Germinal center (tissue), 1 donor: ENCODE measurements around the gene DPEP3.
A peak's percentile ranks its signal among the peaks of the same experiment; 100 is the strongest.
"Not testable (repeated sequence)": the region's sequence is repeated elsewhere in the genome, so short reads cannot be mapped to it uniquely, and the experiment has no call there.

Source experiments
- DNase-seq: peaks from one replicate; pipeline ENCODE4 v3.0.0; 2012; ENCODE audit warnings: mixed read lengths, low spot score

Gene DPEP3

GRCh38 chr16:67979955-67980678, at the start of gene DPEP3:
DPEP3 (minus strand) TSS chr16:67980499; CDS start chr16:67980380, 119 bp downstream.
- DNase-seq = no peak

- DNase-seq = no peak
Observed at GRCh38 chr16:68028996-68029395, 48.7 kb upstream of the DPEP3 start.

- peak; percentile 86 for DNase-seq
Observed at GRCh38 chr16:68022728-68023537, 42.6 kb upstream of the DPEP3 start, which contains the start of the genes DDX28 and DUS2. DDX28 (minus strand) TSS chr16:68023232; CDS start chr16:68023202, 30 bp downstream. DUS2 (plus strand) TSS chr16:68023284; CDS start chr16:68038024, 14,740 bp downstream.

GRCh38 chr16:68022278-68022727, 42.0 kb upstream of the DPEP3 start:
- DNase-seq = no peak

GRCh38 chr16:68021490-68021889, 41.2 kb upstream of the DPEP3 start:
- DNase-seq = no peak

- no peak for DNase-seq
Observed at GRCh38 chr16:68019167-68019680, 38.9 kb upstream of the DPEP3 start.

GRCh38 chr16:68015681-68016080, 35.4 kb upstream of the DPEP3 start, which contains the start of gene DPEP2NB:
DPEP2NB (minus strand) TSS chr16:68015911; CDS start chr16:68015770, 141 bp downstream.
- no peak for DNase-seq

- DNase-seq = no peak
Observed at GRCh38 chr16:68013440-68013839, 33.1 kb upstream of the DPEP3 start.

- DNase-seq = not testable (repeated sequence)
Observed at GRCh38 chr16:68009872-68010271, 29.6 kb upstream of the DPEP3 start.

GRCh38 chr16:68009157-68009735, 28.9 kb upstream of the DPEP3 start:
- no peak for DNase-seq

- DNase-seq = no peak
Observed at GRCh38 chr16:68005786-68006286, 25.5 kb upstream of the DPEP3 start.

GRCh38 chr16:68005211-68005610, 24.9 kb upstream of the DPEP3 start:
- DNase-seq = no peak

GRCh38 chr16:68003031-68003430, 22.7 kb upstream of the DPEP3 start:
- DNase-seq = no peak

- DNase-seq = no peak
Observed at GRCh38 chr16:68000450-68000849, 20.2 kb upstream of the DPEP3 start.

GRCh38 chr16:67999985-68000384, 19.7 kb upstream of the DPEP3 start:
- peak; percentile 75 for DNase-seq

- peak; percentile 78 for DNase-seq
Observed at GRCh38 chr16:67998779-67999688, 18.7 kb upstream of the DPEP3 start, which contains the start of gene DPEP2. DPEP2 (minus strand) TSS chr16:67999484; CDS start chr16:67993212, 6,272 bp downstream.

GRCh38 chr16:67998231-67998778, 18.0 kb upstream of the DPEP3 start:
- not testable (repeated sequence) for DNase-seq

GRCh38 chr16:67996666-67997065, 16.4 kb upstream of the DPEP3 start:
- no peak for DNase-seq

GRCh38 chr16:67995423-67995822, 15.1 kb upstream of the DPEP3 start:
- DNase-seq = no peak

- not testable (repeated sequence) for DNase-seq
Observed at GRCh38 chr16:67994040-67994408, 13.7 kb upstream of the DPEP3 start.
